T47D (cell line): Measurements from ENCODE around the gene CALD1.

Experiments used
- DNase-seq, 2 experiments: peaks; one replicate each; pipeline versions ENCODE4 v3.0.0 to v3.0.0-alpha.2; 2011 to 2012; ENCODE audit warnings: low read depth in 1 of 2, low spot score in 1 of 2
- JUND ChIP-seq: IDR thresholded peaks from 2 replicates; pipeline ENCODE4 v1.6.1; 2012; ENCODE audit warnings: low read depth
- in situ Hi-C: cut with HindIII; loops from 2 replicates; pipeline ENCODE4 v1.10.0; 2016; ENCODE audit warnings: low sequenced_read_pairs, low pct_unique_long_range_greater_than_20kb

Gene CALD1

GRCh38 chr7:134847851-134848588, 68.6 kb downstream of the CALD1 start:
- in situ Hi-C loops: no loop called here
- TF ChIP-seq JUND: no peak
- DNase-seq: no peak

- DNase-seq: no peak
- in situ Hi-C loops: no loop called here
- TF ChIP-seq JUND: no peak
Observed at GRCh38 chr7:134850066-134850465, 70.6 kb downstream of the CALD1 start.

- no peak for DNase-seq
- in situ Hi-C loops: no loop called here
- no peak for TF ChIP-seq JUND
Observed at GRCh38 chr7:134851141-134851540, 71.7 kb downstream of the CALD1 start.

- DNase-seq: peak in 1 of 2 experiments; percentile 38
- no peak for TF ChIP-seq JUND
- in situ Hi-C loops: no loop called here
Observed at GRCh38 chr7:134852625-134853024, 73.2 kb downstream of the CALD1 start.

- TF ChIP-seq JUND: no peak
- DNase-seq: no peak
- in situ Hi-C loops: no loop called here
Observed at GRCh38 chr7:134854816-134855215, 75.4 kb downstream of the CALD1 start.

- in situ Hi-C loops: no loop called here
- no peak for DNase-seq
Observed at GRCh38 chr7:134855442-134855841, 76.0 kb downstream of the CALD1 start.

GRCh38 chr7:134856091-134856490, 76.7 kb downstream of the CALD1 start:
- DNase-seq: no peak
- in situ Hi-C loops: no loop called here
- no peak for TF ChIP-seq JUND

More at GRCh38 chr7:134855442-134855841, 76.0 kb downstream of the CALD1 start:
- no peak for TF ChIP-seq JUND

- TF ChIP-seq JUND: no peak
- in situ Hi-C loops: no loop called here
- DNase-seq: no peak
Observed at GRCh38 chr7:134856691-134857090, 77.3 kb downstream of the CALD1 start.

- in situ Hi-C loops: no loop called here
- no peak for TF ChIP-seq JUND
- no peak for DNase-seq
Observed at GRCh38 chr7:134857958-134858357, 78.5 kb downstream of the CALD1 start.

GRCh38 chr7:134859783-134860182, 80.3 kb downstream of the CALD1 start:
- in situ Hi-C loops: no loop called here
- no peak for TF ChIP-seq JUND
- DNase-seq: no peak

GRCh38 chr7:134865001-134865845, 85.8 kb downstream of the CALD1 start:
- DNase-seq: no peak
- TF ChIP-seq JUND: no peak
- in situ Hi-C loops: no loop called here

- TF ChIP-seq JUND: no peak
- no peak for DNase-seq
- in situ Hi-C loops: no loop called here
Observed at GRCh38 chr7:134866617-134867016, 87.2 kb downstream of the CALD1 start.

- TF ChIP-seq JUND: no peak
- DNase-seq: no peak
- in situ Hi-C loops: no loop called here
Observed at GRCh38 chr7:134870156-134870555, 90.7 kb downstream of the CALD1 start.
